SH-SY5Y (cell line): ENCODE results near the gene PKD1L1.

ENCODE experiments used
- GATA2 ChIP-seq: IDR thresholded peaks from 2 replicates; pipeline ENCODE4 v1.6.1; 2011; ENCODE audit warnings: mild to moderate bottlenecking, low read depth, low read length
- GATA3 ChIP-seq: IDR thresholded peaks from 2 replicates; pipeline ENCODE4 v1.6.1; 2011; ENCODE audit warnings: low read depth, mild to moderate bottlenecking, low read length, moderate library complexity

- TF ChIP-seq GATA3 (no peak), GATA2 (no peak)
Observed at GRCh38 chr7:47741984-47742383, 206.3 kb downstream of the PKD1L1 start.
